Testis (tissue), 3 donors: ENCODE measurements around the gene XPO5. TPM values are rescaled to one million over a fixed set of nuclear protein-coding genes. Genes with fewer than 3 reads are reported as not detected.

Experiments used
- DNase-seq: peaks from one replicate; pipeline ENCODE4 v3.0.0-alpha.2; 2019
- H3K27ac ChIP-seq, 2 donors: fragments of 200-600 bp; sonication (generic); one replicate each; pipeline ENCODE4 v1.5.1; 2019
- H3K27me3 ChIP-seq: fragments of 200-600 bp; sonication (generic); one replicate; pipeline ENCODE4 v1.5.1; 2019
- H3K36me3 ChIP-seq: fragments of 200-600 bp; sonication (generic); one replicate; pipeline ENCODE4 v1.5.1; 2017; ENCODE audit warnings: low read depth; ENCODE audit errors: missing control alignments
- H3K4me1 ChIP-seq: fragments of 200-600 bp; sonication (generic); one replicate; pipeline ENCODE4 v1.5.1; 2019
- H3K4me3 ChIP-seq, 2 donors: fragments of 200-600 bp; sonication (generic); one replicate each; pipeline ENCODE4 v1.5.1; 2017 to 2019
- H3K9me3 ChIP-seq: fragments of 200-600 bp; sonication (generic); one replicate; pipeline ENCODE4 v1.5.1; 2017
- CTCF ChIP-seq, 3 experiments: fragments of 450-650 bp in 2 of 3; fragments of 200-600 bp in 1 of 3; sonication (generic) in 1 of 3; IDR thresholded peaks; one replicate each; pipeline ENCODE4 v1.5.1; 2016 to 2019; ENCODE audit warnings: antibody characterized with exemption in 3 of 3, mild to moderate bottlenecking in 2 of 3, moderate library complexity in 1 of 3
- POLR2A ChIP-seq: fragments of 450-650 bp; IDR thresholded peaks from one replicate; pipeline ENCODE4 v1.6.1; 2017; ENCODE audit warnings: antibody characterized with exemption, mild to moderate bottlenecking, moderate library complexity
- WGBS, 2 donors: methylation state at CpG; one replicate each; pipeline ENCODE4 v1.1.5; 2018; 5-methylcytosine and 5-hydroxymethylcytosine counted together
- intact Hi-C: fragments of 100-400 bp; cut with DNase I; formaldehyde crosslinking; loops from one replicate; pipeline ENCODE4 v1.15.1; 2023; ENCODE audit warnings: low total_unique reads
- polyA plus RNA-seq: library from polyadenylated mRNA; stranded (reverse); fragments of 350-450 nt; fragmentation: Illumina TruSeq; extraction: RNeasy Lipid Tissue Mini Kit (QIAGEN cat#74804); gene quantifications from one replicate; pipeline ENCODE4 v1.2.3, GENCODE V29; 2014; ENCODE audit warnings: low read depth, low replicate concordance; ENCODE audit not compliant: insufficient read depth
- small RNA-seq, 2 donors: library from RNA; depleted of rRNA; stranded (forward); fragments of <200 nt; gene quantifications; one replicate each; pipeline ENCODE3, GENCODE V24; 2016
- total RNA-seq, 2 donors: library from RNA; depleted of rRNA; stranded (reverse); fragments of >200 nt; gene quantifications; one replicate each; pipeline ENCODE4 v1.2.3, GENCODE V29; 2016

Gene XPO5
- total and polyA plus RNA-seq, 3 donors from 2014 or later: 53.7 to 79.1 (median 65.8) TPM

GRCh38 chr6:43477235-43478007, 98.4 kb downstream of the XPO5 start, which contains the start of gene TJAP1:
TSS of gene TJAP1 (plus strand) at chr6:43477570. CDS start at chr6:43499002, 21,432 bp downstream.
- Histone ChIP-seq H3K27ac (peak within 1 kb of the TSS; percentile 60 to 79), H3K27me3 (no peaks in the 10 kb centered on the region), H3K36me3 (no peaks in the 10 kb centered on the region), H3K9me3 (no peaks in the 10 kb centered on the region), H3K4me1 (peaks cover 7% of the 10 kb centered on the region), H3K4me3 (peak within 1 kb of the TSS; percentile 74)
- DNase-seq: peak; percentile 95
- WGBS, 2 donors: 1% methylated on average over 34 of the region's 34 CpGs
- intact Hi-C loops: no loop called here
- TF ChIP-seq CTCF (IDR thresholded peaks at IDR 0.05) (no peak), POLR2A (peak; percentile 26)

GRCh38 chr6:43476746-43477145, 99.1 kb downstream of the XPO5 start:
- no peaks in the 10 kb centered on the region for H3K36me3 ChIP-seq
- H3K4me3 ChIP-seq: peak overlapping the region; percentile 74
- H3K4me1 ChIP-seq: peaks cover 7% of the 10 kb centered on the region
- no peak for DNase-seq
- H3K27ac ChIP-seq: no peak overlapping the region
- TF ChIP-seq POLR2A (no peak), CTCF (IDR thresholded peaks at IDR 0.05) (no peak)
- 15 to 19% methylated on average over 2 of the region's 2 CpGs for WGBS, 2 donors
- intact Hi-C loops: no loop called here
- H3K27me3 ChIP-seq: no peaks in the 10 kb centered on the region
- no peaks in the 10 kb centered on the region for H3K9me3 ChIP-seq

- H3K4me1 ChIP-seq: peaks cover 7% of the 10 kb centered on the region
- H3K27me3 ChIP-seq: no peaks in the 10 kb centered on the region
- H3K9me3 ChIP-seq: no peaks in the 10 kb centered on the region
- intact Hi-C loops: no loop called here
- no peaks in the 10 kb centered on the region for H3K36me3 ChIP-seq
- no peak for DNase-seq
- TF ChIP-seq CTCF (IDR thresholded peaks at IDR 0.05) (no peak), POLR2A (no peak)
- 75 to 77% methylated on average over 6 of the region's 6 CpGs for WGBS, 2 donors
- no peak overlapping the region for H3K27ac ChIP-seq
- no peak overlapping the region for H3K4me3 ChIP-seq
Measured at GRCh38 chr6:43475516-43475915, 100.3 kb downstream of the XPO5 start.

GRCh38 chr6:43472515-43472914, 103.3 kb downstream of the XPO5 start:
- Histone ChIP-seq H3K9me3 (no peaks in the 10 kb centered on the region), H3K4me3 (no peak overlapping the region), H3K27ac (no peak overlapping the region), H3K4me1 (no peaks in the 10 kb centered on the region), H3K27me3 (no peaks in the 10 kb centered on the region), H3K36me3 (no peaks in the 10 kb centered on the region)
- 97 to 99% methylated on average over 4 of the region's 4 CpGs for WGBS, 2 donors
- TF ChIP-seq POLR2A: no peak
- TF ChIP-seq CTCF (IDR thresholded peaks at IDR 0.05): no peak
- intact Hi-C loops: no loop called here
- DNase-seq: no peak

Small RNAs within 50 kb of the gene (small RNA-seq; reads per million reads assigned to genes)
- gene RF00426 (0 reads per million in 2 donors), gene RNU6-1113P (0 reads per million in 2 donors)

Other genes with a start within 250 kb of the XPO5 start
- 100 to 1,000 TPM in 1 of 2 donors, 10 to 100 TPM in 1; 79.7 to 123 TPM for gene ZNF318, start 206.4 kb downstream of the XPO5 start, total RNA-seq
- gene ZNF318, start 206.4 kb downstream of the XPO5 start, polyA plus RNA-seq: 97.9 TPM
- 10 to 100 TPM; 29.2 to 34.0 TPM for gene ABCC10, start 148.5 kb downstream of the XPO5 start, total RNA-seq
- 21.0 TPM for gene ABCC10, start 148.5 kb downstream of the XPO5 start, polyA plus RNA-seq
- gene DLK2, start 120.5 kb downstream of the XPO5 start, total RNA-seq: 1 to 10 TPM; 1.7 to 1.9 TPM
- gene DLK2, start 120.5 kb downstream of the XPO5 start, polyA plus RNA-seq: 1.3 TPM
- 10 to 100 TPM; 55.9 to 59.1 TPM for gene TJAP1, start 98.5 kb downstream of the XPO5 start, total RNA-seq
- 35.4 TPM for gene TJAP1, start 98.5 kb downstream of the XPO5 start, polyA plus RNA-seq
- 10 to 100 TPM; 20.1 to 29.3 TPM for gene LRRC73, start 65.7 kb downstream of the XPO5 start, total RNA-seq
- 50.6 TPM for gene LRRC73, start 65.7 kb downstream of the XPO5 start, polyA plus RNA-seq
- gene YIPF3, start 59.1 kb downstream of the XPO5 start, total RNA-seq: 100 to 1,000 TPM; 130 to 138 TPM
- 131 TPM for gene YIPF3, start 59.1 kb downstream of the XPO5 start, polyA plus RNA-seq
- 10 to 100 TPM; 35.0 to 37.7 TPM for gene POLR1C, start 58.9 kb downstream of the XPO5 start, total RNA-seq
- gene POLR1C, start 58.9 kb downstream of the XPO5 start, polyA plus RNA-seq: 41.3 TPM
- 10 to 100 TPM; 11.7 to 18.3 TPM for gene POLH, start 147 bp upstream of the XPO5 start, total RNA-seq
- gene POLH, start 147 bp upstream of the XPO5 start, polyA plus RNA-seq: 29.5 TPM
- gene GTPBP2, start 53.2 kb upstream of the XPO5 start, total RNA-seq: 10 to 100 TPM; 59.5 to 64.7 TPM
- gene GTPBP2, start 53.2 kb upstream of the XPO5 start, polyA plus RNA-seq: 59.0 TPM
- 10 to 100 TPM; 40.5 to 42.4 TPM for gene MAD2L1BP, start 59.8 kb upstream of the XPO5 start, total RNA-seq
- 38.3 TPM for gene MAD2L1BP, start 59.8 kb upstream of the XPO5 start, polyA plus RNA-seq
- 1 to 10 TPM; 6.1 to 8.3 TPM for gene RSPH9, start 69.0 kb upstream of the XPO5 start, total RNA-seq
- gene RSPH9, start 69.0 kb upstream of the XPO5 start, polyA plus RNA-seq: 22.8 TPM
- gene MRPS18A, start 111.8 kb upstream of the XPO5 start, total RNA-seq: 10 to 100 TPM; 37.5 to 48.6 TPM
- 63.0 TPM for gene MRPS18A, start 111.8 kb upstream of the XPO5 start, polyA plus RNA-seq
- 10 to 100 TPM in 1 of 2 donors, 1 to 10 TPM in 1; 6.1 to 15.2 TPM for gene VEGFA, start 194.2 kb upstream of the XPO5 start, total RNA-seq
- gene VEGFA, start 194.2 kb upstream of the XPO5 start, polyA plus RNA-seq: 14.9 TPM